ENCODE measurements around the gene SLC24A4. TPM values are rescaled to one million over a fixed set of nuclear protein-coding genes. Genes with fewer than 3 reads are reported as not detected.
"Not testable (repeated sequence)": the region's sequence is repeated elsewhere in the genome, so short reads cannot be mapped to it uniquely, and the experiment has no call there.

Gene SLC24A4
- total RNA-seq, 1 donor from 2014 or later: not detected

GRCh38 chr14:92397953-92398564, 75.1 kb downstream of the SLC24A4 start:
- no peak for TF ChIP-seq CTCF (IDR thresholded peaks at IDR 0.05)
- peaks cover 0 to 8% of the 10 kb centered on the region in 2 donors for H3K4me1 ChIP-seq
- peak overlapping the region in 1 of 2 donors; percentile 29 for H3K27ac ChIP-seq
- intact Hi-C loops (cut with DNase I): no loop called here
- DNase-seq (ENCODE audit: low spot score in 2 of 2): no peak
- H3K27me3 ChIP-seq: no peaks in the 10 kb centered on the region
- H3K36me3 ChIP-seq: no peaks in the 10 kb centered on the region
- H3K4me3 ChIP-seq: no peak overlapping the region
- H3K9me3 ChIP-seq: peaks cover 0 to 6% of the 10 kb centered on the region in 2 donors

GRCh38 chr14:92398888-92399636, 76.1 kb downstream of the SLC24A4 start:
- peaks cover 0 to 8% of the 10 kb centered on the region in 2 donors for H3K4me1 ChIP-seq
- H3K9me3 ChIP-seq: peaks cover 0 to 6% of the 10 kb centered on the region in 2 donors
- H3K4me3 ChIP-seq: no peak overlapping the region
- no peaks in the 10 kb centered on the region for H3K27me3 ChIP-seq
- H3K36me3 ChIP-seq: no peaks in the 10 kb centered on the region
- TF ChIP-seq CTCF (IDR thresholded peaks at IDR 0.05): no peak
- intact Hi-C loops (cut with DNase I): no loop called here
- no peak for DNase-seq (ENCODE audit: low spot score in 2 of 2)
- no peak overlapping the region for H3K27ac ChIP-seq

- no peaks in the 10 kb centered on the region for H3K27me3 ChIP-seq
- no peaks in the 10 kb centered on the region for H3K36me3 ChIP-seq
- no peak overlapping the region for H3K27ac ChIP-seq
- peaks cover 0 to 8% of the 10 kb centered on the region in 2 donors for H3K4me1 ChIP-seq
- no peak overlapping the region for H3K4me3 ChIP-seq
- intact Hi-C loops (cut with DNase I): no loop called here
- peaks cover 0 to 6% of the 10 kb centered on the region in 2 donors for H3K9me3 ChIP-seq
- no peak for DNase-seq (ENCODE audit: low spot score in 2 of 2)
- TF ChIP-seq CTCF (IDR thresholded peaks at IDR 0.05): no peak
These were observed 77.8 kb downstream of the SLC24A4 start for GRCh38 chr14:92400579-92401444.

GRCh38 chr14:92401561-92401960, 78.6 kb downstream of the SLC24A4 start:
- Histone ChIP-seq H3K27ac (no peak overlapping the region), H3K9me3 (peaks cover 0 to 5% of the 10 kb centered on the region in 2 donors), H3K4me3 (no peak overlapping the region), H3K36me3 (no peaks in the 10 kb centered on the region), H3K4me1 (peaks cover 0 to 8% of the 10 kb centered on the region in 2 donors), H3K27me3 (no peaks in the 10 kb centered on the region)
- intact Hi-C loops (cut with DNase I): no loop called here
- no peak for TF ChIP-seq CTCF (IDR thresholded peaks at IDR 0.05)
- no peak for DNase-seq (ENCODE audit: low spot score in 2 of 2)

GRCh38 chr14:92402500-92402899, 79.5 kb downstream of the SLC24A4 start:
- H3K4me3 ChIP-seq; intact Hi-C loops (cut with DNase I); H3K4me1 ChIP-seq; H3K9me3 ChIP-seq; H3K27ac ChIP-seq; H3K36me3 ChIP-seq; H3K27me3 ChIP-seq; DNase-seq (ENCODE audit: low spot score in 2 of 2): not testable (repeated sequence)
